D721Med (cell line): ENCODE measurements around the gene FBF1.

Source experiments
- DNase-seq: peaks from one replicate; pipeline ENCODE4 v3.0.0; 2011; ENCODE audit warnings: low spot score; ENCODE audit not compliant: insufficient read length
- FAIRE-seq: peaks from 2 replicates; lab custom pipeline; 2011; peaks lifted over from hg19 to GRCh38; lab: Jason Lieb, UNC
- TF ChIP-seq, protein P1 (sequence below): IDR thresholded peaks from 2 replicates; pipeline ENCODE4 v1.5.1; 2012; ENCODE audit warnings: mild to moderate bottlenecking, control low read depth; ENCODE audit not compliant: insufficient read depth; ENCODE audit errors: missing control alignments

Gene FBF1

DNA sequence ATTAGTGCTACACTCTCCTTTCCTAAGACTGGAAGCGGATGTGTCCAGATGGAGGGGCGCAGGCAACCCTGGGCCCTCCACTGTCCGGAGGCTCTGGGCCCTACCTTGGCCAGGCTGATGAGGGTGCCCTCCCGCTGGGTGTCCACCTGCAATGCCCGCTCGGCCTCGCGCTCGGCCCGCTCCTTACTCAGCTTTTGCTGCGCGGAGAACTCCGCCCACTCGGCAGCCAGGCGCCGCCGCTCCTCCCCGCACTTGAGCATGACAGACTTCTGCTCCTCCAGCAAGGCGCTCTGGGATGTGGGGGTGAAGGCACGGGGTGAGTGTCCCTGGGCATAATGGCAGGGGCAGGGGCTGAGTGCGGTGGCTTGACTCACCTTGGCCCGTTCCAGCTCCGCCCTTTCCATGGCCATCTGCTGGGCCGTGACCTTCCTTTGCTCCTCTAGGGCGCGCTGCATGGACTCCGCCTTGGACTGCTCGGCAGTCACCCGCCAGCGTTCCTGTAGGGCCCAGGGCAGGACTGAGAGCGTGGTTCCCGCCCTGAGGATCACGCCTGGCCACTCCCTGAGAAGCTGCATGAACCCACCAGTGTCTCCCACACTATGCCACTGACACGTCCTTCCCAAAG lies 26.1 kb downstream of the FBF1 start:
- FAIRE-seq: no peak
- TF ChIP-seq, protein P1, sequence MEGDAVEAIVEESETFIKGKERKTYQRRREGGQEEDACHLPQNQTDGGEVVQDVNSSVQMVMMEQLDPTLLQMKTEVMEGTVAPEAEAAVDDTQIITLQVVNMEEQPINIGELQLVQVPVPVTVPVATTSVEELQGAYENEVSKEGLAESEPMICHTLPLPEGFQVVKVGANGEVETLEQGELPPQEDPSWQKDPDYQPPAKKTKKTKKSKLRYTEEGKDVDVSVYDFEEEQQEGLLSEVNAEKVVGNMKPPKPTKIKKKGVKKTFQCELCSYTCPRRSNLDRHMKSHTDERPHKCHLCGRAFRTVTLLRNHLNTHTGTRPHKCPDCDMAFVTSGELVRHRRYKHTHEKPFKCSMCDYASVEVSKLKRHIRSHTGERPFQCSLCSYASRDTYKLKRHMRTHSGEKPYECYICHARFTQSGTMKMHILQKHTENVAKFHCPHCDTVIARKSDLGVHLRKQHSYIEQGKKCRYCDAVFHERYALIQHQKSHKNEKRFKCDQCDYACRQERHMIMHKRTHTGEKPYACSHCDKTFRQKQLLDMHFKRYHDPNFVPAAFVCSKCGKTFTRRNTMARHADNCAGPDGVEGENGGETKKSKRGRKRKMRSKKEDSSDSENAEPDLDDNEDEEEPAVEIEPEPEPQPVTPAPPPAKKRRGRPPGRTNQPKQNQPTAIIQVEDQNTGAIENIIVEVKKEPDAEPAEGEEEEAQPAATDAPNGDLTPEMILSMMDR: no peak
- DNase-seq: no peak

DNA sequence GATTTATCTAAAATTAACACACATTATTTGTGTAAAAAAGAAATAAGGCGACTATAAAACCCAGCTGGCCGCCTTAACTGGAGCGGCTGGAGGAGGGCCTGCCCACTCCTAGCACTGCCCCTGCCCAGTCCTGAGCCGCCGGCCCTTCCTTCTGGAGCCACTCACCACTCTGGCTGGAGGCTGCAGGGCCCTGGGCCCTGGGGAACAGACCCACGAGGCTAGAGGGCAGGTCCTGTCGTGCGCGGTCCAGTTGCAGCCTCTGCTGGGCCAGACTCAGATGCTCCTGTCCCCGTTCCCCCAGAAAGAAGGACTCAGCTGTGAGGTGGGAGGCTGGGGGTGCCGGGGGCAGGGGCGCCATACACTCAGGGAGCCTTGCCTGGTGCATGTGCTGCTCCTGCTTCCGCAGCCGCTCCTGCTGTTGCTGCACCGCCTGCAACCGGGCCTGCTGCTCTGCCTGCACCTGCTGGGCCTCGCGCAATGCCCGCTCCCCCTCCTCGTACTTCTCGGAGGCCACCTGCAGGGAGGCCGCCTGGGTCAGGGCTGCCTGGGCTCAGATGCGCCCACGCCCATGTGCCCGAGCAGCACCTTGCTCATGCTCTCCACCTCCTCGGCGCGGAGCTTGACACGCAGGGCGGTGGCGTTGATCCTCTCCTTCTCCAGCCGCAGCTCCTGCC lies 27.2 kb downstream of the FBF1 start:
- DNase-seq: no peak
- no peak for FAIRE-seq
- TF ChIP-seq, protein P1: no peak

DNA sequence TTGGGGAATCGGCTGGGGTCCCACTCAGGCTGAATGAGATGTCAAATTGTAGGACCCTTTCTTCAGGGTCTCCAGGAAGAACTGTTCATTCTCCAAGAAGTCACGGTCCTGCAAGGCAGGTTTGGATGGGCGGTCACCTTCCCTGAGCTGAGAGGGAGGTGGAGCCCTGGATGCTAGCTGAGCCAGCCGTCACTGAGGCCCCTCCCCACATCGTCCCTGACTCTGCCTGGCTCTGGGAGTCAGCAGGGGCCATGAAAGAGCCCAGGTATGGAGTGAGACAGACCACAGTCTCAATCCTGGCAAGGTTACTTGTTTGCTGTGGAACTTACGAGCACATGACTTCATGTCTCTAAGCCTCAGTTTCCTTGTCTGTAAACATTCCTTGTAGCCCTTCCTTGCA lies 30.1 kb downstream of the FBF1 start:
- TF ChIP-seq, protein P1: no peak
- no peak for DNase-seq
- FAIRE-seq: no peak

DNA sequence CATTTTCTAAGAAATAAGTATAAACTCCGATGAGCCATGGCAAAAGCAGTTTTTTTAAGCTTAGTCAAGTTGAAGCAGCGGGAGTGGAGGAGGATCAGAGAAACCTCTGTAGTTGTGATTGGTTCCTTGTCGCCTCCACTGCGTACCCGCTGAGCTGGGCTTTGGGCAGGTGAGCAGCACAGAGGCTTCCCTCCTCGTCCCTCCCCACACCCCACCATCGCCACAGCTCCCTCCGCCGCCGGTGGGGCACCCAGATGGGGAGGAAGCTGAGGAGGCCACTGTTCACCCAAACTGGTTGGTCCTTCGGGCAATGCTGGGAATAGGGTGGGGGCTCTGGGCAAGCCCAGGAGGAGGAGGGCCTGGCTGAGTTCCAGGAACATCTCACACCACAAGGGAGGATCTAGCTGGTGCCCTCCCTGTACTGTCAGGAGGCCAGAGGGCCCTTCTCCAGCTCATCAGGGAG lies 31.0 kb downstream of the FBF1 start:
- TF ChIP-seq, protein P1: no peak
- no peak for FAIRE-seq
- no peak for DNase-seq

DNA sequence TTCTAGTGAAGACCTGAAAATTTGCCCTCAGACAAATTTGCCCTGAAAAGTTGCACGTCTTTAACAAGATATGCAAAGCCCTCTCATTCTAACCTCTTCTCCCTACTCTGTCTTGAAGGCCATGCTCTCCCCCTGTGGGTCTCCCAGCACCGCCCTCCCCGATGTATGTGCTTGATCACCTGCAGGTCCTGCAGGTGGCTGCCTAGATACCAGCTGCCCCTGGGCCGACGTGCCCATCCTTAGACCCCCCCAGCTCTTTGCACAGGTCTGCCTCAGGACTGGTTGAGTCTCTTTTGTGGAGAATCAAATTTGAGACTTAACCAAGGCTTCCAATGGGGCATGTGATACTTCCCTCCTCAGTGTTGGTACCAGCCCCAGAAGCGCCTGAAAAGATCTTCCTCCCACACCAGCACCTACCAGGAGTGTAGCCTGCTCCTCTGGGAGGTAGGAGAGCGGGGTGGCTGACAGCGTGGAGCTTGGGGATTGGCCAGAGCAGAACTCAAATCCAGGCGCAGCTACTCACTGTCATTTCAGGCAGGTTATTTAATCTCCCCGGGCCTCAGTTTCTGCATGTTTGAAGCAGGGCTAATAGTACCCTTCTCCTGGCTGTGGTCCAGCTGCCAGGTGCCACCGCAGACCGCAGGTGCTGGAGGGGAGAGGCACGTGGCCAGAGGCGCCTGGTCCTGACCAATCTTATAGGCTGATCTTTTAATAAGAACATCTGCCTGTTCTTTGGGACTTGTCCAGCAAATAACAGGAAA lies 31.6 kb downstream of the FBF1 start:
- no peak for FAIRE-seq

DNA sequence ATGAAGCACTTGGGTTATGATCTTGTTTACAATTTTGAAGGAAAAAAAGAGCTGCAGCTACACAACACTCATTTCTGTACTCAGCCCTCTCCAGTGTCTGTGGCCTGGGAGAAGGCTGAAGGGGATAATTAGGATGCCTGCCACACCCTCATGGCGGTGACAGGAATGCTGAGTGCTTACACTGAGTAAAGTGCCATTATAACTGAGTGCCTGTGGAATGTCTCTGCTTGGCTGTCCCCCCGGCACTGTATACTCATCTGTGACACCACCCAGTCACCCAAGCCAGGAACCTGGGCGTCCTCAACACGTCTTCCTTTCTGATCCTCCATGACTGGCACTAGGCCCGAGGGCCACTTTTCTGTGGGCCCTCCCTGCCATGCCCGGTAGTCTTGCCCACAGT lies 32.6 kb downstream of the FBF1 start:
- DNase-seq (no peak), FAIRE-seq (no peak)
- TF ChIP-seq, protein P1: no peak

More for the DNA sequence above, 31.6 kb downstream of the FBF1 start:
- no peak for DNase-seq
- TF ChIP-seq, protein P1: no peak
